GM19468 (cell line): ENCODE measurements around the gene SLC9A3.

Source experiments
- ATAC-seq: cut with Tn5 transposase; IDR thresholded peaks from one replicate; pipeline ENCODE4 v1.9.1; 2021; ENCODE audit warnings: mild to moderate bottlenecking, moderate library complexity, moderate number of reproducible peaks; ENCODE audit not compliant: unreplicated experiment; ENCODE audit errors: extremely low read depth

Gene SLC9A3

GRCh38 chr5:423626-424261 lies 100.5 kb downstream of the SLC9A3 start:
- no peak for ATAC-seq

GRCh38 chr5:423233-423565 lies 101.0 kb downstream of the SLC9A3 start:
- no peak for ATAC-seq

DNA sequence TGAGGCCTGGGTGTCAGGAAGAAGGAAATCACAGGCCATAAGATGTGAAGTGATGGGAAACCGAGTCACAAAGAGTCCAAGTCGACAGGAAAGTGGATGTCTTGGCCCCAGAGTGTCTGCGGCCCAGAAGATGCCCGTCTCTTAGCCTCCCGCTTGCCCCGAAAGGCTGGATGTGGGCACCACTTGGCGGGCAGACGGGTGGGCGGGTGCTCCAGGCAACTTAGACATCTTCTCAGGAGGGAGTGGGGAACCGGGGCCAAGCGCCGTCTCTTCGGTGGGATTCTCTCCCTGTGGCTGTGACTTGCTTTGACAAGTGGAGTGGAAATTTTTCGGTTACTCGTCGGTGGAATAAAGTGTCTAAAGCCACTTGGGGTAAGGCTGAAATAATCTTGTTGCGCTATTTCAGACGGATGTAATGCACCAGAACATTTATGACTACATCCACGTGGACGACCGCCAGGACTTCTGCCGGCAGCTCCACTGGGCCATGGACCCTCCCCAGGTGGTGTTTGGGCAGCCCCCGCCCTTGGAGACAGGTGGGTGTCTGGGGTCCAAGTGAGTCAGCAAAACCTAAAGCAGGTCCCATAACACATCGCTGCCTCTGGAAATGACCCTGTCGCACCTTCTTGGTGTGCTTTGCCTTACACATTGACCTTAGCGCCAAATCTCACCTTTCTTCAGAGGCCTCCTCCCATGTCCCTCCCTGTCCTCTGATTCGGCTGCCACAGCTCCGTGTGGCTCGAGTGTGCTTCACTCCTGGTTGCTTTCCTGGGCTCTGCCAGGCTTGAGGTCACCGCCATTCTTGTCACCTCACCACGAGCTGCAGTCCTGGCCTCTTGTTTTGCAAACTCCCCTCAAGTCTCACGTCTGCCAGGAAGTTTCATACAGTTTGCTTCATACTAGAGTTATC lies 101.7 kb downstream of the SLC9A3 start:
- no peak for ATAC-seq

DNA sequence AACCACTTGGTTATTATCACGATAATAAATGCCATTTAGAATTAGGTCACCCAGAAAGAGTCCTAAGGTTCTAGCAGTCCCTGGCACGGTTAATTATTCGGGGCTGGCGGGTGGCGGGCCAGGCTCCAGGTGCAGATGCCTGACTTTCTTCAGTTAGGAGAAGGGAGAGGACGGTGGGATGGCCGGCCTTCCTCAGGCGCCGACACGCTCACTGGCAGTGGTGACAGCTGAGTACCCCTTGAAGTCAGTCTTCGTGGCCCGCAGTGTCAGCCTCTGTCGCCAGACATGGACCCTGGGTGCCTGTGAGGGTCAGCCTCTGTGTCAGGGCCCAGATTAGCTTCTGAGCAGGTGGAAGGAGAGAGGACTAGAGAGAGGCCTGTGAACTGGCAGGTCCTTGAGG lies 102.3 kb downstream of the SLC9A3 start:
- ATAC-seq: no peak

DNA sequence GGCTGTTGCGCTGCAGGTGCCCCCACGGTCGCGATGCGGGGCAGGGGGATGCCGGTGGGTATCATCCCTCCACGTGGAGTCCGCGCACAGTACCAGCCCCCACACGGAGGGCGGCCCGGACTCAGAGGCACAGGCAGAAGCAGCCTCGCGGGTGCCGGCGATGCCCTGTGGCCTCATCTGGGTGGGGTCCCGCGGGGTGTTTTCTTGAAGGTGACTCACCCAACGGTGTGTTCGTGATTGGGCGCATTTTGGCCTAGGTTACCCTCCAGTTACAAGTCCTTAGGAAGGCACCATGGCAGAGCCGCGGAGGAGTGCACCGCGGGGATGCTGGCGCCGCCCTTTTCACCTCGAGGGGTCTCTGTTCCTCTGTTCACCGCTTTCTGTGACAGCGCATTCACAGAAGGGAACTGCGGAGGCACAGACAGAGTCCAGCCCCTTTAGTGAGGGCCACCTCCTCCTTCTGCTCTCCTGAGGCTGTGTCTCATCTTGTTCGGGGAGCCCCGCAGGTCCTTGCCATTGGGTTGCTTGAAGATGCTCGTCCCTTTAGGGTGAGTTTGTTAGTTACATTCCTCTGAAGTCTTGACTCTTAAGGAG lies 102.9 kb downstream of the SLC9A3 start:
- ATAC-seq: no peak

DNA sequence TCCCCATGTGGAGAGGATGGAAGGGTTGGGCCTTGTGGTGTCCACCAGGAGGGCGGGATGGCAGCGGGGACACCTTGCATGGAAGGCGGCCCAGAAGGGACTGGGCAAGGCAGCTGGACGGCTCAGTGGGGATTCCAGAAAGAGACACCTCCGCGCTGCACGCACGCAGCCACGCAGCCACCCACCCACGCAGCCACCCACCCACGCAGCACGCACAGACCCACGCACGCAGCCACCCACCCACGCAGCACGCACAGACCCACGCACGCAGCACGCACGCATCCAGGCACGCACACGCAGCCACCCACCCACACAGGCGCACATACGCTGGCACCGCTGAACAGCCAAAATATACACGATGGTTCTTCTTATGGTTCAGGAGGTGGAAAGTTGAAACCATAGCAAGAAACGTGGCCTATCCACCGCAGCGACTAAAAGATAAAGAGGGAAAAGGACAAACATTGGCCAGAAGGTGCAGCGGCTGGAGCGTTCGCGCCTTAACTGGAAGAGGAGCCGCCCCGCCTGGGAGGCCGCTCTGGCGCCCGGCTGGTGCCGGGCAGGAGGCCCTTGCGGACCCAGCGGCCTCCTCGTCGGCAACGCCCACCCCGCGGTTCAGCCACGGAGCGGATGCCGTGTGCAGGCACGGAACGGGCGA lies 103.5 kb downstream of the SLC9A3 start:
- ATAC-seq: no peak
